Progenitor cell of endocrine pancreas (in vitro differentiated cells): Measurements from ENCODE around the gene TIMP3. TPM values are rescaled to one million over a fixed set of nuclear protein-coding genes. Genes with fewer than 3 reads are reported as not detected.

Experiments used
- DNase-seq: peaks from one replicate; pipeline ENCODE4 v3.0.0; 2021; ENCODE audit warnings: low spot score; ENCODE audit not compliant: unreplicated experiment
- H3K27ac Mint-ChIP-seq: 2 replicates; pipeline ENCODE4 v1.8.0; 2021; ENCODE audit warnings: mild to moderate bottlenecking, moderate library complexity, mixed read lengths
- H3K27me3 Mint-ChIP-seq: 2 replicates; pipeline ENCODE4 v1.8.0; 2021; ENCODE audit warnings: mixed read lengths
- H3K36me3 Mint-ChIP-seq: 2 replicates; pipeline ENCODE4 v1.8.0; 2022; ENCODE audit warnings: mixed read lengths; ENCODE audit not compliant: insufficient read depth
- H3K4me1 Mint-ChIP-seq: 2 replicates; pipeline ENCODE4 v1.8.0; 2021; ENCODE audit warnings: low read depth, mixed read lengths
- H3K4me3 Mint-ChIP-seq: 2 replicates; pipeline ENCODE4 v1.8.0; 2021; ENCODE audit warnings: low read depth, mild to moderate bottlenecking, moderate library complexity, mixed read lengths
- H3K9me3 Mint-ChIP-seq: 2 replicates; pipeline ENCODE4 v1.8.0; 2021; ENCODE audit warnings: low read depth, mixed read lengths
- CTCF ChIP-seq: fragments of 200-600 bp; sonication (generic); IDR thresholded peaks from one replicate; pipeline ENCODE4 v1.5.0; 2021; ENCODE audit warnings: antibody characterized with exemption, mild to moderate bottlenecking; ENCODE audit not compliant: unreplicated experiment
- total RNA-seq: library from RNA; stranded (reverse); gene quantifications from 2 replicates; pipeline ENCODE4 v1.2.1, GENCODE V29; 2021

TIMP3 gene
- total RNA-seq, 1 donor from 2014 or later = 2.4 TPM

DNA sequence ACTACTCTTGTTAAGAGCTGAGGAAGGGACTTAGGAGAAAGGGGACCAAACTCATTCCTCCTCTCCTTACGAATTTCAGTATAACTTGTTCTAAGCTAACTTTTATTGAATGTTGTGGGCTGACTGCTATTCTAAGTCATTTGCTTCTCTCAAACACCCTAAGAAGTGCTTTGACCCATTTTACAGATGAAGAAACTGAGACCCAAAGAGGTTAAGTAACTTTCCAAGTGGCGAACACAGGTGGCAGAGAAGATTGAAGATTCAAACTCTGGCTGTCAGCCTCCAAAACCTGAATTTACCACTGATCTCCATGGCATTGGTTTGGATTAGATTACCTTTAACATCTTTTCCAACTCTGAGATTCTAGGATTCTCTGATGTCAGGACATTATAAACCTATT, 52.2 kb downstream of the TIMP3 start:
- no peak for DNase-seq
- Mint-ChIP-seq H3K9me3 (no peaks in the 10 kb centered on the region), H3K27ac (no peak overlapping the region), H3K36me3 (no peaks in the 10 kb centered on the region), H3K4me1 (no peaks in the 10 kb centered on the region), H3K27me3 (no peaks in the 10 kb centered on the region), H3K4me3 (no peak overlapping the region)
- TF ChIP-seq CTCF = no peak

- no peaks in the 10 kb centered on the region for H3K4me1 Mint-ChIP-seq
- no peak overlapping the region for H3K27ac Mint-ChIP-seq
- no peaks in the 10 kb centered on the region for H3K36me3 Mint-ChIP-seq
- no peak overlapping the region for H3K4me3 Mint-ChIP-seq
- DNase-seq = no peak
- no peak for TF ChIP-seq CTCF
- no peaks in the 10 kb centered on the region for H3K9me3 Mint-ChIP-seq
- no peaks in the 10 kb centered on the region for H3K27me3 Mint-ChIP-seq
Measured at GRCh38 chr22:32854351-32854804, 52.9 kb downstream of the TIMP3 start.

DNA sequence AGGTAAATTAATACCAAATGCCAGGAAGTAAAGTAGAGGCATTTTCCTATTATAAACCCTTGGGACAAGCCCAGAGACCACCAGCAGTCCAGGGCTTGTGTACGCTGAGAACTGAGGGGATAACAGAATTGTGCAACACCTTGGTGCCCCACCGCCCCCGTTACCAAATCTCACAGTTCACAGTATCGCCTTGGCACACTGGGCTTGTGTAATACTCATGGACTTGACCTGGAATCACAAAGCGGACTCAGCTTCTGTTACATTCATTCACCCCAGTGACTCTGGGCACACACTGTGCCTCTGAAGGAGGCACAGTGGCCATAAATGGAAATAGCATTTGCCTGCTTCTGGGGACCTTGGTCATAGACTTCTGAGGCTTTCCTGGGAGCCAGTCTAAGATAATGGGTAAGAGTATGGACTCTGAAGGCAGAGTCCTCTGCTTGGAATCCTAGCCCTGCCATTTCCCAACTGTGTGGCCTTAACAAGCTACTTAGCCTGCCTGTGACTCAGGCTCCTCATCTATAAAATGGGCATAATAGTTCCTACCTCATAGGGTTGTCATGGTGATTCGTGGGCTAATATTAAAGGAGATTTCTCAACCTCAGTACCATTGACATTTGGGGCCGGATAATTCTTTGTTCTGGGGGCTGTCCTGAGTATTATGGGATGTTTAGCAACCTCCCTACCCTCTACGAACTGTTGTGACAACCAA, 53.7 kb downstream of the TIMP3 start:
- Mint-ChIP-seq H3K4me3 (no peak overlapping the region), H3K4me1 (no peaks in the 10 kb centered on the region), H3K27me3 (no peaks in the 10 kb centered on the region), H3K36me3 (no peaks in the 10 kb centered on the region), H3K9me3 (no peaks in the 10 kb centered on the region), H3K27ac (no peak overlapping the region)
- no peak for TF ChIP-seq CTCF
- DNase-seq = no peak

DNA sequence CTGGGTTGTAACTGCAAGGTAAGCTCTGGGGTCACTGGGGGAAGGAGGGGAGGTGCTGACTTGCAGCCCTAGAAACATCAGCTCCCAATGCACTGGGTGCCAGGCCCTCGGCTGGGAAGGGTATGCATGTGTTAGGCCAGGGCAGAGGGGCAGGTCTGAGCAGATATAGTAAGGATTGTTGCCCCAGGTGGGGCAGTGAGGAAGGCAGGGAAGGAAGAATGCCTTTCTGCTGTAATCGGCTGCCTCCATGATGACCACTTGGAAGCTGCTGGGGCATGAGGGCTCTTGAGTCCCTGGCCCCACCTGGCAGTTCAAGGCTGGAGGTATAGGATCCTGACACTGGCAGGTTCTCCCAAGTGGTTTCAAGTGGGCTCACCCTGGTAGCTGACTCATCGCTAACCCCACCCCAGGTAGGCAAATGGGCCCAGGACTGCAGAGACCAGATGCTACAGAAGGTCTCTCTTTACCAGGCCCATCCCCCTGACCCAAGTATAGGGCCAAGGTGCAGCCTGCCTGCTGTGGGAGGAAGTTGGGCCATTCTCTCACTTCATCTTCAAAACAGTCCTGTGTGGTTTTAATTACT, 56.7 kb downstream of the TIMP3 start:
- Mint-ChIP-seq H3K9me3 (no peaks in the 10 kb centered on the region), H3K36me3 (no peaks in the 10 kb centered on the region), H3K4me3 (no peak overlapping the region), H3K4me1 (no peaks in the 10 kb centered on the region), H3K27ac (no peak overlapping the region), H3K27me3 (no peaks in the 10 kb centered on the region)
- TF ChIP-seq CTCF = no peak
- no peak for DNase-seq

GRCh38 chr22:32858957-32859356, 57.5 kb downstream of the TIMP3 start:
- Mint-ChIP-seq H3K27me3 (no peaks in the 10 kb centered on the region), H3K4me1 (no peaks in the 10 kb centered on the region), H3K36me3 (no peaks in the 10 kb centered on the region), H3K27ac (no peak overlapping the region), H3K9me3 (no peaks in the 10 kb centered on the region), H3K4me3 (no peak overlapping the region)
- DNase-seq = no peak
- no peak for TF ChIP-seq CTCF
